Measurements from ENCODE around the gene TIAM2. TPM values are rescaled to one million over a fixed set of nuclear protein-coding genes. Genes with fewer than 3 reads are reported as not detected.
A peak's percentile ranks its signal among the peaks of the same experiment; 100 is the strongest.

TIAM2 gene
- total RNA-seq, 1 donor from 2014 or later, result 21.1 TPM

- no peaks in the 10 kb centered on the region for H3K9me3 Mint-ChIP-seq (ENCODE audit: unreplicated experiment)
- peaks cover 12% of the 10 kb centered on the region for H3K27me3 Mint-ChIP-seq (ENCODE audit: unreplicated experiment)
- TF ChIP-seq CTCF (IDR thresholded peaks at IDR 0.05; ENCODE audit: unreplicated experiment), result no peak
- peaks cover 41% of the 10 kb centered on the region for H3K36me3 Mint-ChIP-seq (ENCODE audit: low read depth, unreplicated experiment)
- no peak for DNase-seq (ENCODE audit: low spot score)
- peaks cover 31% of the 10 kb centered on the region for H3K4me1 Mint-ChIP-seq (ENCODE audit: unreplicated experiment)
- no peak overlapping the region for H3K4me3 Mint-ChIP-seq (ENCODE audit: unreplicated experiment)
- H3K27ac Mint-ChIP-seq (ENCODE audit: unreplicated experiment), result peak overlapping the region; percentile 95
Measured at GRCh38 chr6:155250701-155251381, 255.7 kb downstream of the TIAM2 start.

GRCh38 chr6:155252581-155252980 lies 257.5 kb downstream of the TIAM2 start:
- H3K4me3 Mint-ChIP-seq (ENCODE audit: unreplicated experiment), result no peak overlapping the region
- no peak overlapping the region for H3K27ac Mint-ChIP-seq (ENCODE audit: unreplicated experiment)
- H3K9me3 Mint-ChIP-seq (ENCODE audit: unreplicated experiment), result no peaks in the 10 kb centered on the region
- DNase-seq (ENCODE audit: low spot score), result no peak
- no peak for TF ChIP-seq CTCF (IDR thresholded peaks at IDR 0.05; ENCODE audit: unreplicated experiment)
- peaks cover 31% of the 10 kb centered on the region for H3K4me1 Mint-ChIP-seq (ENCODE audit: unreplicated experiment)
- peaks cover 9% of the 10 kb centered on the region for H3K27me3 Mint-ChIP-seq (ENCODE audit: unreplicated experiment)
- H3K36me3 Mint-ChIP-seq (ENCODE audit: low read depth, unreplicated experiment), result peaks cover 42% of the 10 kb centered on the region

GRCh38 chr6:155253337-155253736 lies 258.2 kb downstream of the TIAM2 start:
- H3K4me1 Mint-ChIP-seq (ENCODE audit: unreplicated experiment), result peaks cover 30% of the 10 kb centered on the region
- H3K4me3 Mint-ChIP-seq (ENCODE audit: unreplicated experiment), result peak overlapping the region; percentile 15
- no peak for DNase-seq (ENCODE audit: low spot score)
- peaks cover 45% of the 10 kb centered on the region for H3K36me3 Mint-ChIP-seq (ENCODE audit: low read depth, unreplicated experiment)
- H3K9me3 Mint-ChIP-seq (ENCODE audit: unreplicated experiment), result no peaks in the 10 kb centered on the region
- TF ChIP-seq CTCF (IDR thresholded peaks at IDR 0.05; ENCODE audit: unreplicated experiment), result no peak
- H3K27me3 Mint-ChIP-seq (ENCODE audit: unreplicated experiment), result peaks cover 7% of the 10 kb centered on the region
- H3K27ac Mint-ChIP-seq (ENCODE audit: unreplicated experiment), result peak overlapping the region; percentile 30

GRCh38 chr6:155254139-155254538 lies 259.0 kb downstream of the TIAM2 start:
- Mint-ChIP-seq H3K36me3 (ENCODE audit: low read depth, unreplicated experiment) (peaks cover 45% of the 10 kb centered on the region), H3K27ac (ENCODE audit: unreplicated experiment) (no peak overlapping the region), H3K4me3 (ENCODE audit: unreplicated experiment) (peak overlapping the region; percentile 18), H3K4me1 (ENCODE audit: unreplicated experiment) (peaks cover 26% of the 10 kb centered on the region), H3K9me3 (ENCODE audit: unreplicated experiment) (no peaks in the 10 kb centered on the region), H3K27me3 (ENCODE audit: unreplicated experiment) (peaks cover 7% of the 10 kb centered on the region)
- no peak for DNase-seq (ENCODE audit: low spot score)
- TF ChIP-seq CTCF (IDR thresholded peaks at IDR 0.05; ENCODE audit: unreplicated experiment), result no peak

- H3K27ac Mint-ChIP-seq (ENCODE audit: unreplicated experiment), result no peak overlapping the region
- no peaks in the 10 kb centered on the region for H3K9me3 Mint-ChIP-seq (ENCODE audit: unreplicated experiment)
- TF ChIP-seq CTCF (IDR thresholded peaks at IDR 0.05; ENCODE audit: unreplicated experiment), result no peak
- peaks cover 35% of the 10 kb centered on the region for H3K36me3 Mint-ChIP-seq (ENCODE audit: low read depth, unreplicated experiment)
- no peak for DNase-seq (ENCODE audit: low spot score)
- H3K4me1 Mint-ChIP-seq (ENCODE audit: unreplicated experiment), result peaks cover 15% of the 10 kb centered on the region
- H3K27me3 Mint-ChIP-seq (ENCODE audit: unreplicated experiment), result peaks cover 2% of the 10 kb centered on the region
- H3K4me3 Mint-ChIP-seq (ENCODE audit: unreplicated experiment), result no peak overlapping the region
Measured at GRCh38 chr6:155256122-155256795, 261.1 kb downstream of the TIAM2 start.

Measured in endothelial cell (in vitro differentiated cells).